ENCODE measurements around the gene PFKM. TPM values are rescaled to one million over a fixed set of nuclear protein-coding genes. Genes with fewer than 3 reads are reported as not detected.
"Not testable (repeated sequence)": the region's sequence is repeated elsewhere in the genome, so short reads cannot be mapped to it uniquely, and the experiment has no call there.

PFKM gene
- total and polyA plus RNA-seq, 11 donors = 160 to 901 (median 474) TPM

DNA sequence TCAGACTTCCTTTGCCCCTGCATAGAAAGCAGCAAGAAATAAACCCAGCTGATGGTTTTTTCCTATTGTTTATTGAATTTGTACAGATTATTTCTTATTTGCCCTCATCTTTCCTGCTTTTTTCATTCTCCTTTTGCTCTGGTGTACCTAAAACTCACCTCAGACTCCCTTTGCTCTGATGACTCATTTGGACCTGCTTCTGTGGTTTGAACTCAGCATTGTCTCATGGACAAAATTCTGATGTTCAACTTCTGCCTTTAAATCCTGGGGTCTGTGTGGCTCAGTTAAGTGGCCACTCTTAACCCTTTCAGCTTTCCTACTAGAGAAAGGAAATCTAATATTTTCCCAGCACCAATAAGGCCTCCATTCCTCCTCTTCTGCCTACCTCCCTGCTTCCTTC lies 9.7 kb upstream of the PFKM start:
- no peak for ATAC-seq
- no peak for TF ChIP-seq POLR2A (IDR thresholded peaks at IDR 0.05)
- TF ChIP-seq, protein P1, sequence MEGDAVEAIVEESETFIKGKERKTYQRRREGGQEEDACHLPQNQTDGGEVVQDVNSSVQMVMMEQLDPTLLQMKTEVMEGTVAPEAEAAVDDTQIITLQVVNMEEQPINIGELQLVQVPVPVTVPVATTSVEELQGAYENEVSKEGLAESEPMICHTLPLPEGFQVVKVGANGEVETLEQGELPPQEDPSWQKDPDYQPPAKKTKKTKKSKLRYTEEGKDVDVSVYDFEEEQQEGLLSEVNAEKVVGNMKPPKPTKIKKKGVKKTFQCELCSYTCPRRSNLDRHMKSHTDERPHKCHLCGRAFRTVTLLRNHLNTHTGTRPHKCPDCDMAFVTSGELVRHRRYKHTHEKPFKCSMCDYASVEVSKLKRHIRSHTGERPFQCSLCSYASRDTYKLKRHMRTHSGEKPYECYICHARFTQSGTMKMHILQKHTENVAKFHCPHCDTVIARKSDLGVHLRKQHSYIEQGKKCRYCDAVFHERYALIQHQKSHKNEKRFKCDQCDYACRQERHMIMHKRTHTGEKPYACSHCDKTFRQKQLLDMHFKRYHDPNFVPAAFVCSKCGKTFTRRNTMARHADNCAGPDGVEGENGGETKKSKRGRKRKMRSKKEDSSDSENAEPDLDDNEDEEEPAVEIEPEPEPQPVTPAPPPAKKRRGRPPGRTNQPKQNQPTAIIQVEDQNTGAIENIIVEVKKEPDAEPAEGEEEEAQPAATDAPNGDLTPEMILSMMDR (IDR thresholded peaks at IDR 0.05) = no peak

GRCh38 chr12:48110691-48111311 lies 8.4 kb upstream of the PFKM start:
- Histone ChIP-seq H3K27ac (no peak overlapping the region), H3K27me3 (no peaks in the 10 kb centered on the region), H3K4me1 (peaks cover 0 to 12% (median 8%) of the 10 kb centered on the region in 12 donors), H3K4me3 (no peak overlapping the region), H3K36me3 (no peaks in the 10 kb centered on the region), H3K9me3 (no peaks in the 10 kb centered on the region)
- intact Hi-C loops (cut with DNase I) = no loop called here
- no peak for ATAC-seq
- no peak for TF ChIP-seq POLR2A (IDR thresholded peaks at IDR 0.05)
- TF ChIP-seq, protein P1 (IDR thresholded peaks at IDR 0.05) = no peak
- DNase-seq = no peak
- WGBS, 4 donors = 78 to 100% (median 80%) methylated on average over 1 of the region's 1 CpG

More for the DNA sequence above, 9.7 kb upstream of the PFKM start:
- H3K27ac ChIP-seq = no peak overlapping the region
- no peak for DNase-seq
- no peaks in the 10 kb centered on the region for H3K36me3 ChIP-seq
- H3K9me3 ChIP-seq = no peaks in the 10 kb centered on the region
- H3K4me3 ChIP-seq = no peak overlapping the region
- no peaks in the 10 kb centered on the region for H3K27me3 ChIP-seq
- H3K4me1 ChIP-seq = peaks cover 0 to 20% (median 14%) of the 10 kb centered on the region in 12 donors
- intact Hi-C loops (cut with DNase I) = loop anchor here in 6 of 10 donors (5.0 kb wide), 1 partner anchor 48 kb away; the partner anchor contains the start of gene ASB8 (in 6 of the 6)

DNA sequence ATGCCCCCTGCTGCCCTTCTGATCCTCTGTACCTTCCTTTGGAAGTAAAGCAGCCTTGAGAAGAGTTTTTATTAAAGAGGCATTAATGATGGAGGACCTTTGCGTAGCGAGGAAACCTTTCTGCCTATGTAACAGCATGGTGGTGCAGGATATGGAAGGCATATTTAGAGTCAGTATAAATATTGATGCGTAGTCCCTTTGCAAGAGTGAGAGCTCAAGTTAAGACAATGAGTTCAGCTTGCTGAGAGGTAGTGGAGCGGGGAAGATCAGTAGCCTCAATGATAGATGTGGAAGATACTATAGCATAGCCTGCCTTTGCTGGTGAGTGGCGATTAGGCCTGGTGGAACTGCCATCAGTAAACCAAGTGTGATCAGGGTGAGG lies 7.9 kb upstream of the PFKM start:
- H3K27me3 ChIP-seq; intact Hi-C loops (cut with DNase I); H3K36me3 ChIP-seq; DNase-seq; H3K4me3 ChIP-seq; H3K27ac ChIP-seq; ATAC-seq; H3K9me3 ChIP-seq: not testable (repeated sequence)
- peaks cover 0 to 11% (median 7%) of the 10 kb centered on the region in 12 donors for H3K4me1 ChIP-seq
- 95 to 96% (median 96%) methylated on average over 5 of the region's 5 CpGs for WGBS, 4 donors

DNA sequence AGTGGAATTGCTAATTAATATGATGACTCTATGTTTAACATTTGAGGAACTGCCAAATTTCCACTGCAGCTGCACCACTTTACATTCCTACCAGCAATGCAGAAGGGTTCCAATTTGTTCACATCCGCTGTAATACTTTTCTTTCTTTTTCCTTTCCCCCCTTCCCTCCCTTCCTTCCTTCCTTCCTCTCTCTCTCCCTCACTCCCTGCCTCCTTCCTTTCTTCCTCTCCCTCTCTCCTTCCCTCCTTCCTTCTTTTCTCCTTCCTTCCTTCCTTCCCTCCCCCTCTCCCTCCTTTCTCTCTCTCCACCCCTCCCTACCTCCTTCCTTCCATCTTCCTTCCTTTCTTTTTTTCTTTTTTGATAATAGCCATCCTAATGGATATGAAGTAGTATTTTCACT lies 3.2 kb upstream of the PFKM start:
- TF ChIP-seq, protein P1 (IDR thresholded peaks at IDR 0.05) = no peak
- no peak for TF ChIP-seq POLR2A (IDR thresholded peaks at IDR 0.05)
- Histone ChIP-seq H3K27ac (no peak overlapping the region), H3K36me3 (no peaks in the 10 kb centered on the region), H3K4me3 (no peak overlapping the region), H3K4me1 (peaks cover 0 to 21% (median 9%) of the 10 kb centered on the region in 12 donors), H3K9me3 (no peaks in the 10 kb centered on the region), H3K27me3 (no peaks in the 10 kb centered on the region)
- DNase-seq (no peak), ATAC-seq (no peak)
- WGBS, 4 donors = 77 to 85% (median 82%) methylated on average over 1 of the region's 1 CpG
- intact Hi-C loops (cut with DNase I) = no loop called here
